HepG2 (cell line): ENCODE results near the gene IGFALS. TPM values are rescaled to one million over a fixed set of nuclear protein-coding genes. Genes with fewer than 3 reads are reported as not detected.

ENCODE experiments used
- ATAC-seq: fragments of 200-7000 bp; cut with Tn5 transposase; 3 replicates; pipeline ENCODE4 v1.9.1; 2020; ENCODE audit warnings: mild to moderate bottlenecking, moderate library complexity
- BruUV-seq: library from RNA; stranded (reverse); fragments of 400-500 nt; replicated peaks from 2 replicates; lab custom pipeline; 2021; lab: Mats Ljungman, UMichigan
- CTCF ChIA-PET: fragments of 300-600 bp; formaldehyde crosslinking; extraction: SDS; loops from one replicate; lab custom pipeline; 2021; ENCODE audit warnings: low total read pairs, inconsistent platforms, low intra/inter-chr PET ratio; lab: Yijun Ruan, JAX
- POLR2A ChIA-PET: fragments of 350-600 bp; sonication (Branson Sonifier 250); formaldehyde crosslinking; loops from one replicate; lab custom pipeline; 2020; ENCODE audit warnings: antibody characterized with exemption, inconsistent platforms; lab: Yijun Ruan, JAX
- DNase-seq: peaks from one replicate; pipeline ENCODE4 v3.0.0-alpha.2; 2015; ENCODE audit warnings: low spot score
- FAIRE-seq: peaks from 3 replicates; lab custom pipeline; 2011; peaks lifted over from hg19 to GRCh38; lab: Jason Lieb, UNC
- H2AFZ ChIP-seq: one replicate; pipeline ENCODE4 v1.6.1; 2011; ENCODE audit warnings: low read length, inconsistent platforms
- H3K27ac ChIP-seq: fragments of 300-600 bp; 3 replicates; pipeline ENCODE4 v1.8.0; 2011; ENCODE audit warnings: mixed run types, mild to moderate bottlenecking, mixed read lengths, low read length, inconsistent platforms; ENCODE audit not compliant: insufficient read depth; ENCODE audit errors: extremely low read length
- H3K27me3 ChIP-seq, 2 experiments: fragments of 200-600 bp in 1 of 2; 2 replicates in 1 of 2; 3 replicates in 1 of 2; pipeline versions ENCODE4 v1.6.0 to v1.8.0; 2011; ENCODE audit warnings: low read length in 2 of 2, mild to moderate bottlenecking in 2 of 2, moderate library complexity in 2 of 2, inconsistent platforms in 1 of 2; ENCODE audit not compliant: insufficient read depth in 2 of 2, control insufficient read depth in 1 of 2
- H3K36me3 ChIP-seq, 2 experiments: fragments of 200-600 bp in 1 of 2; replicated peaks in 1 of 2; 2 replicates in 1 of 2; 3 replicates in 1 of 2; pipeline versions ENCODE4 v1.5.1 to v1.8.0; 2011; ENCODE audit warnings: low read length in 2 of 2, inconsistent platforms in 1 of 2; ENCODE audit not compliant: insufficient read depth in 2 of 2, control insufficient read depth in 1 of 2
- H3K4me1 ChIP-seq: 2 replicates; pipeline ENCODE4 v1.5.1; 2012; ENCODE audit warnings: low read length, inconsistent platforms; ENCODE audit not compliant: insufficient read depth
- H3K4me2 ChIP-seq: 2 replicates; pipeline ENCODE4 v1.6.0; 2011; ENCODE audit warnings: low read depth, low read length, inconsistent platforms
- H3K4me3 ChIP-seq, 3 experiments: fragments of 200-600 bp in 1 of 3; sonication (generic), shearing (Covaris generic) in 1 of 3; replicated peaks in 1 of 3; 2 replicates each; pipeline ENCODE4 v1.5.1; 2011 to 2016; ENCODE audit warnings: low read length in 3 of 3, inconsistent platforms in 2 of 3, low read depth in 2 of 3, mild to moderate bottlenecking in 2 of 3, control low read depth in 1 of 3, mixed read lengths in 1 of 3; ENCODE audit not compliant: insufficient read depth in 1 of 3
- H3K79me2 ChIP-seq: one replicate; pipeline ENCODE4 v1.6.1; 2011; ENCODE audit warnings: low read length, inconsistent platforms; ENCODE audit not compliant: insufficient read depth
- H3K9ac ChIP-seq: 2 replicates; pipeline ENCODE4 v1.6.0; 2011; ENCODE audit warnings: mild to moderate bottlenecking, low read depth, low read length, inconsistent platforms; ENCODE audit not compliant: insufficient read depth
- H3K9me3 ChIP-seq: 2 replicates; pipeline ENCODE4 v1.5.1; 2012; ENCODE audit warnings: mild to moderate bottlenecking, low read length
- H4K20me1 ChIP-seq: 2 replicates; pipeline ENCODE4 v1.6.0; 2011; ENCODE audit warnings: inconsistent platforms, mild to moderate bottlenecking, low read length, moderate library complexity; ENCODE audit not compliant: insufficient read depth
- EHMT2 ChIP-seq: fragments of 200-600 bp; sonication (generic); IDR thresholded peaks from 2 replicates; pipeline ENCODE4 v1.7.0; 2017; ENCODE audit warnings: antibody characterized with exemption, low read depth, low read length, borderline replicate concordance
- WGBS: methylation state at CpG from one replicate; pipeline ENCODE4 v1.1.6; 2017; ENCODE audit warnings: low lambda C conversion rate; 5-methylcytosine and 5-hydroxymethylcytosine counted together
- in situ Hi-C: cut with HindIII; loops from 2 replicates; pipeline ENCODE4 v1.10.0; 2017; ENCODE audit warnings: low pct_unique_long_range_greater_than_20kb; ENCODE audit not compliant: extremely low pct_ligation_motif_present
- intact Hi-C: fragments of 100-400 bp; cut with micrococcal nuclease; formaldehyde crosslinking; loops from one replicate; pipeline ENCODE4 v1.10.0; 2022; ENCODE audit not compliant: unreplicated experiment
- polyA plus RNA-seq, 8 experiments: library from polyadenylated mRNA; depleted of rRNA in 3 of 8; stranded (reverse) in 7 of 8; unstranded in 1 of 8; fragments of >200 nt; fragmentation: Illumina TruSeq in 4 of 8; extraction: Trizol in 4 of 8; gene quantifications; 2 replicates each; pipeline versions ENCODE4 v1.2.1 to v1.2.3, GENCODE V29; 2011 to 2016; ENCODE audit warnings: low read depth in 4 of 8, missing spikeins in 1 of 8, mixed read lengths in 1 of 8; ENCODE audit not compliant: insufficient read depth in 1 of 8
- total RNA-seq, 5 experiments: library from RNA; depleted of rRNA; stranded (reverse); fragments of >200 nt; fragmentation: Illumina TruSeq; extraction: Trizol; gene quantifications; 2 replicates each; pipeline ENCODE4 v1.2.3, GENCODE V29; 2016; ENCODE audit warnings: low read depth in 1 of 5
- TF ChIP-seq, protein P1 (sequence below): IDR thresholded peaks from 2 replicates; pipeline ENCODE4 v1.6.1; 2016; ENCODE audit warnings: low read depth, missing genetic modification reagents, missing compliant biosample characterization
- TF ChIP-seq, protein P2 (sequence below): sonication (generic); formaldehyde crosslinking; IDR thresholded peaks from 2 replicates; pipeline ENCODE4 v1.5.0; 2020; ENCODE audit warnings: mild to moderate bottlenecking, missing genetic modification reagents

Gene IGFALS
- total and polyA plus RNA-seq, 2 of the 13 experiments (the other 11 are each of a cell fraction or from before 2014, with no cell fraction given), result 0.34 to 2.4 TPM

DNA sequence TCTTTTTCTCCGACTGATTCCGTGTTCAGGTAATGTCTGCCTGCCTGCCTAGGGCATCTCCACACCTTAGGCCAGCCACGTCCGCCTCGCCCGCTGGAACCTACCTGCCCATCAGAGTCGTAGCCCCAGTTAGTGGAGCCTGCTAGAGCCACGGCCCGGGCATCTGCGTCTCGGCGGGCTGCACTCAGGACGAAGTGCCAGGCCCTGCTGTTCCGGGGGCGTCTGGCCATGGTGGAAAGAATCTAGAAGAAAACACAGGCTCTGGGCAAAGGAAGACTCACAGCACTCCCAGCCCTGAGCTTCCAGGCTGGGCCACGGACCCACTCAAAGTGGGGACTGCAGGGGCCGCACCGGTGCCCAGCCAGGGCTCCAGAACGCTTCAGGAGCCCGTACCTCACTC is 12.3 kb downstream of the IGFALS start (continued):
- TF ChIP-seq, protein P1, sequence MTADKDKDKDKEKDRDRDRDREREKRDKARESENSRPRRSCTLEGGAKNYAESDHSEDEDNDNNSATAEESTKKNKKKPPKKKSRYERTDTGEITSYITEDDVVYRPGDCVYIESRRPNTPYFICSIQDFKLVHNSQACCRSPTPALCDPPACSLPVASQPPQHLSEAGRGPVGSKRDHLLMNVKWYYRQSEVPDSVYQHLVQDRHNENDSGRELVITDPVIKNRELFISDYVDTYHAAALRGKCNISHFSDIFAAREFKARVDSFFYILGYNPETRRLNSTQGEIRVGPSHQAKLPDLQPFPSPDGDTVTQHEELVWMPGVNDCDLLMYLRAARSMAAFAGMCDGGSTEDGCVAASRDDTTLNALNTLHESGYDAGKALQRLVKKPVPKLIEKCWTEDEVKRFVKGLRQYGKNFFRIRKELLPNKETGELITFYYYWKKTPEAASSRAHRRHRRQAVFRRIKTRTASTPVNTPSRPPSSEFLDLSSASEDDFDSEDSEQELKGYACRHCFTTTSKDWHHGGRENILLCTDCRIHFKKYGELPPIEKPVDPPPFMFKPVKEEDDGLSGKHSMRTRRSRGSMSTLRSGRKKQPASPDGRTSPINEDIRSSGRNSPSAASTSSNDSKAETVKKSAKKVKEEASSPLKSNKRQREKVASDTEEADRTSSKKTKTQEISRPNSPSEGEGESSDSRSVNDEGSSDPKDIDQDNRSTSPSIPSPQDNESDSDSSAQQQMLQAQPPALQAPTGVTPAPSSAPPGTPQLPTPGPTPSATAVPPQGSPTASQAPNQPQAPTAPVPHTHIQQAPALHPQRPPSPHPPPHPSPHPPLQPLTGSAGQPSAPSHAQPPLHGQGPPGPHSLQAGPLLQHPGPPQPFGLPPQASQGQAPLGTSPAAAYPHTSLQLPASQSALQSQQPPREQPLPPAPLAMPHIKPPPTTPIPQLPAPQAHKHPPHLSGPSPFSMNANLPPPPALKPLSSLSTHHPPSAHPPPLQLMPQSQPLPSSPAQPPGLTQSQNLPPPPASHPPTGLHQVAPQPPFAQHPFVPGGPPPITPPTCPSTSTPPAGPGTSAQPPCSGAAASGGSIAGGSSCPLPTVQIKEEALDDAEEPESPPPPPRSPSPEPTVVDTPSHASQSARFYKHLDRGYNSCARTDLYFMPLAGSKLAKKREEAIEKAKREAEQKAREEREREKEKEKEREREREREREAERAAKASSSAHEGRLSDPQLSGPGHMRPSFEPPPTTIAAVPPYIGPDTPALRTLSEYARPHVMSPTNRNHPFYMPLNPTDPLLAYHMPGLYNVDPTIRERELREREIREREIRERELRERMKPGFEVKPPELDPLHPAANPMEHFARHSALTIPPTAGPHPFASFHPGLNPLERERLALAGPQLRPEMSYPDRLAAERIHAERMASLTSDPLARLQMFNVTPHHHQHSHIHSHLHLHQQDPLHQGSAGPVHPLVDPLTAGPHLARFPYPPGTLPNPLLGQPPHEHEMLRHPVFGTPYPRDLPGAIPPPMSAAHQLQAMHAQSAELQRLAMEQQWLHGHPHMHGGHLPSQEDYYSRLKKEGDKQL, result no peak

DNA sequence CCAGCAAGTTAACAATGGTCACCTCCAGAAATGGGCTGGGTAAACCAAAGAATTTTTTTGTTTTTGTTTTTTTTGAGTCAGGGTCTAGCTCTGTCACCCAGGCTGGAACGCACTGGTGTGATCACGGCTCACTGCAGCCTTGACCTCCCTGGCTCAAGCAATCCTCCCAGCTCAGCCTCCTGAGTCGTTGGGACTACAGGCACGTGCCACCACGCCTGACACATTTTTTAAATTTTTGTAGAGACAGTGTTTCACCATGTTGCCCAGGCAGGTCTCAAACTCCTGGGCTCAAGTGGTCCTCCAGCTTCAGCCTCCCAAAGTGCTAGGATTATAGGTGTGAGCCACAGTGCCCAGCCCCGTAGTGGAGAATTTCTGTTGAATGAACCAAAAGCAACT is 12.8 kb downstream of the IGFALS start:
- H3K9ac ChIP-seq, result no peak overlapping the region
- FAIRE-seq (no peak), DNase-seq (no peak), ATAC-seq (no peak)
- H3K4me3 ChIP-seq, result no peak overlapping the region
- in situ Hi-C loops, result loop anchor here (5.0 kb wide), 1 partner anchor 42 kb away; no protein-coding TSS in a partner anchor
- H3K4me1 ChIP-seq, result peaks cover 22% of the 10 kb centered on the region
- WGBS, result 86% methylated on average over 6 of the region's 6 CpGs
- H2AFZ ChIP-seq, result no peak overlapping the region
- peaks cover 4 to 10% of the 10 kb centered on the region in 2 experiments; a peak in 3 of 5 replicates for H3K36me3 ChIP-seq
- peak overlapping the region; percentile 83; the same call in 1 of the 2 replicates for H3K4me2 ChIP-seq
- no peak overlapping the region for H3K27ac ChIP-seq
- no TSS peak for BruUV-seq
- intact Hi-C loops, result loop anchor here (5.0 kb wide), 1 partner anchor 47 kb away; the partner anchor contains the start of genes FAHD1 and HAGH
- peaks cover 4% of the 10 kb centered on the region; the same call in 1 of the 2 replicates for H4K20me1 ChIP-seq
- CTCF ChIA-PET, result no interaction called here
- POLR2A ChIA-PET, result interaction anchor here (1.2 kb wide), 1 partner anchor 13 kb away, joined by 5 read pairs; the partner anchor contains the start of gene IGFALS
- peaks cover 0 to 2% of the 10 kb centered on the region in 2 experiments; a peak in 1 of 5 replicates for H3K27me3 ChIP-seq
- TF ChIP-seq, protein P2, sequence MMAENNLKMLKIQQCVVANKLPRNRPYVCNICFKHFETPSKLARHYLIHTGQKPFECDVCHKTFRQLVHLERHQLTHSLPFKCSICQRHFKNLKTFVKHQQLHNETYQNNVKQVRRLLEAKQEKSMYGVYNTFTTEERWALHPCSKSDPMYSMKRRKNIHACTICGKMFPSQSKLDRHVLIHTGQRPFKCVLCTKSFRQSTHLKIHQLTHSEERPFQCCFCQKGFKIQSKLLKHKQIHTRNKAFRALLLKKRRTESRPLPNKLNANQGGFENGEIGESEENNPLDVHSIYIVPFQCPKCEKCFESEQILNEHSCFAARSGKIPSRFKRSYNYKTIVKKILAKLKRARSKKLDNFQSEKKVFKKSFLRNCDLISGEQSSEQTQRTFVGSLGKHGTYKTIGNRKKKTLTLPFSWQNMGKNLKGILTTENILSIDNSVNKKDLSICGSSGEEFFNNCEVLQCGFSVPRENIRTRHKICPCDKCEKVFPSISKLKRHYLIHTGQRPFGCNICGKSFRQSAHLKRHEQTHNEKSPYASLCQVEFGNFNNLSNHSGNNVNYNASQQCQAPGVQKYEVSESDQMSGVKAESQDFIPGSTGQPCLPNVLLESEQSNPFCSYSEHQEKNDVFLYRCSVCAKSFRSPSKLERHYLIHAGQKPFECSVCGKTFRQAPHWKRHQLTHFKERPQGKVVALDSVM (CRISPR knock-in tag), result peak; percentile 27; the same call in 1 of the 2 replicates
- no peak for TF ChIP-seq EHMT2
- TF ChIP-seq, all 625 proteins: peak for 1
- Histone ChIP-seq H3K79me2 (peaks cover 22% of the 10 kb centered on the region), H3K9me3 (no peaks in the 10 kb centered on the region)
